Neuronal stem cell (in vitro differentiated cells): Measurements from ENCODE around the gene CRTAP.
A peak's percentile ranks its signal among the peaks of the same experiment; 100 is the strongest.
"Not testable (repeated sequence)": the region's sequence is repeated elsewhere in the genome, so short reads cannot be mapped to it uniquely, and the experiment has no call there.

ENCODE experiments used
- DNase-seq: peaks from one replicate; pipeline ENCODE4 v3.0.0-alpha.2; 2013; ENCODE audit warnings: low spot score
- H2AFZ ChIP-seq: one replicate; pipeline ENCODE4 v1.6.1; 2013; ENCODE audit warnings: mild to moderate bottlenecking, low read length, inconsistent platforms
- H2AK5ac ChIP-seq: 2 replicates; pipeline ENCODE4 v1.6.1; 2013; ENCODE audit warnings: low read depth, mild to moderate bottlenecking, inconsistent platforms, low read length, moderate library complexity, mixed read lengths
- H2BK120ac ChIP-seq: 2 replicates; pipeline ENCODE4 v1.6.1; 2013; ENCODE audit warnings: low read depth, mild to moderate bottlenecking, inconsistent platforms, low read length, moderate library complexity, mixed read lengths
- H2BK12ac ChIP-seq: one replicate; pipeline ENCODE4 v1.6.1; 2013; ENCODE audit warnings: low read length, inconsistent platforms
- H2BK15ac ChIP-seq: 2 replicates; pipeline ENCODE4 v1.6.1; 2013; ENCODE audit warnings: mild to moderate bottlenecking, low read length, inconsistent platforms, mixed read lengths
- H2BK5ac ChIP-seq: one replicate; pipeline ENCODE4 v1.6.1; 2013; ENCODE audit warnings: inconsistent platforms, mild to moderate bottlenecking, low read length, moderate library complexity
- H3K14ac ChIP-seq: one replicate; pipeline ENCODE4 v1.6.1; 2013; ENCODE audit warnings: low read length, inconsistent platforms
- H3K18ac ChIP-seq: 2 replicates; pipeline ENCODE4 v1.6.1; 2013; ENCODE audit warnings: low read length, inconsistent platforms
- H3K23ac ChIP-seq: 2 replicates; pipeline ENCODE4 v1.6.1; 2013; ENCODE audit warnings: low read depth, mild to moderate bottlenecking, mixed read lengths, low read length, inconsistent platforms; ENCODE audit not compliant: poor library complexity
- H3K27ac ChIP-seq: replicated peaks from 3 replicates; pipeline ENCODE4 v1.5.1; 2013; ENCODE audit warnings: low read length, inconsistent platforms
- H3K27me3 ChIP-seq, 3 experiments: 2 replicates each; pipeline ENCODE4 v1.6.1; 2013; ENCODE audit warnings: low read length in 3 of 3, mild to moderate bottlenecking in 2 of 3, inconsistent platforms in 1 of 3, low read depth in 1 of 3, mixed read lengths in 1 of 3, moderate library complexity in 1 of 3; ENCODE audit not compliant: control insufficient read depth in 3 of 3, insufficient read depth in 3 of 3
- H3K36me3 ChIP-seq, 2 donors: replicated peaks in 1 of 2; 2 replicates each; pipeline ENCODE4 v1.6.1; 2013; ENCODE audit warnings: low read length in 2 of 2; ENCODE audit not compliant: control insufficient read depth in 2 of 2, insufficient read depth in 2 of 2
- H3K4ac ChIP-seq: 2 replicates; pipeline ENCODE4 v1.6.1; 2013; ENCODE audit warnings: inconsistent platforms, mild to moderate bottlenecking, low read length, moderate library complexity
- H3K4me1 ChIP-seq, 2 donors: 1 replicate in 1 of 2; 2 replicates in 1 of 2; pipeline ENCODE4 v1.6.1; 2013; ENCODE audit warnings: low read length in 2 of 2, low read depth in 1 of 2; ENCODE audit not compliant: control insufficient read depth in 2 of 2, insufficient read depth in 1 of 2
- H3K4me2 ChIP-seq: one replicate; pipeline ENCODE4 v1.6.1; 2013; ENCODE audit warnings: mild to moderate bottlenecking, low read length, inconsistent platforms; ENCODE audit not compliant: insufficient read depth, poor library complexity, severe bottlenecking
- H3K4me3 ChIP-seq, 2 donors: 2 replicates each; pipeline ENCODE4 v1.5.1; 2013; ENCODE audit warnings: low read length in 2 of 2, mild to moderate bottlenecking in 2 of 2, inconsistent platforms in 1 of 2, moderate library complexity in 1 of 2
- H3K79me1 ChIP-seq: one replicate; pipeline ENCODE4 v1.6.1; 2013; ENCODE audit warnings: low read depth, mild to moderate bottlenecking, inconsistent platforms, low read length, moderate library complexity
- H3K9ac ChIP-seq: one replicate; pipeline ENCODE4 v1.6.1; 2013; ENCODE audit warnings: mild to moderate bottlenecking, low read depth, low read length, inconsistent platforms; ENCODE audit not compliant: poor library complexity
- H3K9me3 ChIP-seq, 2 donors: replicated peaks in 1 of 2; 2 replicates each; pipeline versions ENCODE3 to v1.6.1; 2013; ENCODE audit warnings: low read length in 2 of 2, mild to moderate bottlenecking in 2 of 2, inconsistent platforms in 1 of 2, low read depth in 1 of 2, mixed read lengths in 1 of 2, moderate library complexity in 1 of 2; ENCODE audit not compliant: control insufficient read depth in 2 of 2, insufficient read depth in 1 of 2
- H4K8ac ChIP-seq: one replicate; pipeline ENCODE4 v1.6.1; 2013; ENCODE audit warnings: low read depth, mild to moderate bottlenecking, inconsistent platforms, low read length, moderate library complexity
- H4K91ac ChIP-seq: one replicate; pipeline ENCODE4 v1.6.1; 2013; ENCODE audit warnings: low read length, low read depth, mild to moderate bottlenecking, inconsistent platforms; ENCODE audit not compliant: poor library complexity
- WGBS, 2 donors: extraction: QIAGEN DNeasy Blood & Tissue Kit; methylation state at CpG; one replicate each; pipeline ENCODE4 v1.1.7; 2013; ENCODE audit warnings: missing lambda C conversion rate in 2 of 2, mixed read lengths in 1 of 2; ENCODE audit not compliant: insufficient read length in 2 of 2, insufficient replicate concordance in 1 of 2; ENCODE audit errors: extremely low coverage in 2 of 2; 5-methylcytosine and 5-hydroxymethylcytosine counted together

Gene CRTAP

GRCh38 chr3:33134026-33134625 lies 20.3 kb downstream of the CRTAP start:
- H3K9me3 ChIP-seq, result no peaks in the 10 kb centered on the region
- H4K91ac ChIP-seq, result no peak overlapping the region
- peaks cover 12 to 41% of the 10 kb centered on the region in 2 donors for H3K36me3 ChIP-seq
- H2BK5ac ChIP-seq, result no peak overlapping the region
- H3K18ac ChIP-seq, result no peak overlapping the region
- no peak overlapping the region for H3K9ac ChIP-seq
- no peak overlapping the region for H2AK5ac ChIP-seq
- no peak overlapping the region for H2BK15ac ChIP-seq
- no peak for DNase-seq
- H3K4me2 ChIP-seq, result no peak overlapping the region
- no CpG with 5 or more reads among the region's 4 CpGs for WGBS, 2 donors
- H3K27ac ChIP-seq, result no peak overlapping the region
- H3K4me1 ChIP-seq, result peaks cover 3 to 4% of the 10 kb centered on the region in 2 donors
- H2AFZ ChIP-seq, result no peak overlapping the region
- no peaks in the 10 kb centered on the region for H3K79me1 ChIP-seq
- H4K8ac ChIP-seq, result no peak overlapping the region
- H3K4ac ChIP-seq, result no peak overlapping the region
- no peaks in the 10 kb centered on the region for H3K27me3 ChIP-seq
- no peak overlapping the region for H3K23ac ChIP-seq
- H3K14ac ChIP-seq, result peak overlapping the region; percentile 38
- H2BK120ac ChIP-seq, result no peak overlapping the region
- no peak overlapping the region for H2BK12ac ChIP-seq
- no peak overlapping the region for H3K4me3 ChIP-seq

- H3K27me3 ChIP-seq, result no peaks in the 10 kb centered on the region
- H2AK5ac ChIP-seq, result no peak overlapping the region
- no peak overlapping the region for H3K4me2 ChIP-seq
- no peak overlapping the region for H3K4me3 ChIP-seq
- no peak overlapping the region for H2BK120ac ChIP-seq
- peaks cover 1 to 2% of the 10 kb centered on the region in 2 donors for H3K4me1 ChIP-seq
- H3K79me1 ChIP-seq, result no peaks in the 10 kb centered on the region
- H2BK5ac ChIP-seq, result no peak overlapping the region
- H2AFZ ChIP-seq, result no peak overlapping the region
- no peak overlapping the region for H3K18ac ChIP-seq
- no peak for DNase-seq
- no peak overlapping the region for H3K27ac ChIP-seq
- no peak overlapping the region for H4K8ac ChIP-seq
- H4K91ac ChIP-seq, result no peak overlapping the region
- H3K9ac ChIP-seq, result no peak overlapping the region
- H3K23ac ChIP-seq, result no peak overlapping the region
- no peak overlapping the region for H2BK15ac ChIP-seq
- no peak overlapping the region for H2BK12ac ChIP-seq
- H3K14ac ChIP-seq, result no peak overlapping the region
- H3K36me3 ChIP-seq, result peaks cover 12 to 39% of the 10 kb centered on the region in 2 donors
- no CpG with 5 or more reads among the region's 1 CpG for WGBS, 2 donors
- no peaks in the 10 kb centered on the region for H3K9me3 ChIP-seq
- no peak overlapping the region for H3K4ac ChIP-seq
Observed at GRCh38 chr3:33137691-33138090, 23.9 kb downstream of the CRTAP start.

GRCh38 chr3:33139006-33139623 lies 25.3 kb downstream of the CRTAP start:
- peaks cover 12 to 41% of the 10 kb centered on the region in 2 donors for H3K36me3 ChIP-seq
- not testable (repeated sequence) for H2BK5ac ChIP-seq, DNase-seq, H4K91ac ChIP-seq, H3K9me3 ChIP-seq, H2BK15ac ChIP-seq, H3K4me3 ChIP-seq, H4K8ac ChIP-seq, H3K4ac ChIP-seq, H2AK5ac ChIP-seq, H2BK120ac ChIP-seq, H3K18ac ChIP-seq, H2AFZ ChIP-seq, H3K4me1 ChIP-seq, H3K23ac ChIP-seq, H3K9ac ChIP-seq, H3K27ac ChIP-seq, H3K79me1 ChIP-seq, H3K14ac ChIP-seq, H2BK12ac ChIP-seq, H3K4me2 ChIP-seq, H3K27me3 ChIP-seq
- no CpG with 5 or more reads among the region's 8 CpGs for WGBS, 2 donors

GRCh38 chr3:33139996-33140395 lies 26.2 kb downstream of the CRTAP start:
- Histone ChIP-seq H3K18ac (no peak overlapping the region), H4K8ac (no peak overlapping the region), H2BK120ac (no peak overlapping the region), H3K9ac (no peak overlapping the region), H2BK15ac (no peak overlapping the region), H3K9me3 (no peaks in the 10 kb centered on the region), H3K27me3 (no peaks in the 10 kb centered on the region), H3K23ac (no peak overlapping the region), H2BK5ac (no peak overlapping the region), H4K91ac (no peak overlapping the region), H3K4me1 (peaks cover 1 to 2% of the 10 kb centered on the region in 2 donors), H3K4ac (no peak overlapping the region), H3K79me1 (no peaks in the 10 kb centered on the region), H2BK12ac (no peak overlapping the region), H3K14ac (no peak overlapping the region), H2AFZ (no peak overlapping the region), H3K36me3 (peaks cover 6 to 32% of the 10 kb centered on the region in 2 donors), H3K4me3 (no peak overlapping the region), H2AK5ac (no peak overlapping the region), H3K4me2 (no peak overlapping the region), H3K27ac (no peak overlapping the region)
- WGBS, 2 donors, result no CpG with 5 or more reads among the region's 2 CpGs
- no peak for DNase-seq
